GM10248 (cell line): ENCODE data around the gene MAD1L1.

Experiments
- CTCF ChIA-PET: fragments of 300-600 bp; sonication (Branson Sonifier 250); formaldehyde crosslinking; extraction: SDS; loops from one replicate; lab custom pipeline; 2021; ENCODE audit warnings: antibody characterized with exemption; lab: Yijun Ruan, JAX
- POLR2A ChIA-PET: fragments of 350-650 bp; sonication (Branson Sonifier 250); formaldehyde crosslinking; extraction: SDS; loops from one replicate; lab custom pipeline; 2020; ENCODE audit warnings: antibody characterized with exemption; lab: Yijun Ruan, JAX
- DNase-seq: peaks from one replicate; pipeline ENCODE4 v3.0.0; 2012; ENCODE audit errors: extremely low spot score
- TF ChIP-seq, protein P1 (sequence below): IDR thresholded peaks from 2 replicates; pipeline ENCODE4 v1.5.1; 2012; ENCODE audit warnings: mild to moderate bottlenecking, low read depth; ENCODE audit errors: extremely low read depth, missing control alignments, control extremely low read depth

Gene MAD1L1

GRCh38 chr7:1807821-1808600 lies 424.7 kb downstream of the MAD1L1 start:
- ChIA-PET CTCF (no interaction called here), POLR2A (interaction anchor here (0.6 kb wide), 1 partner anchor 31 kb away, joined by 3 read pairs; no protein-coding TSS in a partner anchor)
- no peak for DNase-seq
- TF ChIP-seq, protein P1, sequence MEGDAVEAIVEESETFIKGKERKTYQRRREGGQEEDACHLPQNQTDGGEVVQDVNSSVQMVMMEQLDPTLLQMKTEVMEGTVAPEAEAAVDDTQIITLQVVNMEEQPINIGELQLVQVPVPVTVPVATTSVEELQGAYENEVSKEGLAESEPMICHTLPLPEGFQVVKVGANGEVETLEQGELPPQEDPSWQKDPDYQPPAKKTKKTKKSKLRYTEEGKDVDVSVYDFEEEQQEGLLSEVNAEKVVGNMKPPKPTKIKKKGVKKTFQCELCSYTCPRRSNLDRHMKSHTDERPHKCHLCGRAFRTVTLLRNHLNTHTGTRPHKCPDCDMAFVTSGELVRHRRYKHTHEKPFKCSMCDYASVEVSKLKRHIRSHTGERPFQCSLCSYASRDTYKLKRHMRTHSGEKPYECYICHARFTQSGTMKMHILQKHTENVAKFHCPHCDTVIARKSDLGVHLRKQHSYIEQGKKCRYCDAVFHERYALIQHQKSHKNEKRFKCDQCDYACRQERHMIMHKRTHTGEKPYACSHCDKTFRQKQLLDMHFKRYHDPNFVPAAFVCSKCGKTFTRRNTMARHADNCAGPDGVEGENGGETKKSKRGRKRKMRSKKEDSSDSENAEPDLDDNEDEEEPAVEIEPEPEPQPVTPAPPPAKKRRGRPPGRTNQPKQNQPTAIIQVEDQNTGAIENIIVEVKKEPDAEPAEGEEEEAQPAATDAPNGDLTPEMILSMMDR, result no peak

- TF ChIP-seq, protein P1, result no peak
- DNase-seq, result no peak
- CTCF ChIA-PET, result no interaction called here
- POLR2A ChIA-PET, result no interaction called here
Measured at GRCh38 chr7:1806354-1806753, 426.4 kb downstream of the MAD1L1 start.

DNA sequence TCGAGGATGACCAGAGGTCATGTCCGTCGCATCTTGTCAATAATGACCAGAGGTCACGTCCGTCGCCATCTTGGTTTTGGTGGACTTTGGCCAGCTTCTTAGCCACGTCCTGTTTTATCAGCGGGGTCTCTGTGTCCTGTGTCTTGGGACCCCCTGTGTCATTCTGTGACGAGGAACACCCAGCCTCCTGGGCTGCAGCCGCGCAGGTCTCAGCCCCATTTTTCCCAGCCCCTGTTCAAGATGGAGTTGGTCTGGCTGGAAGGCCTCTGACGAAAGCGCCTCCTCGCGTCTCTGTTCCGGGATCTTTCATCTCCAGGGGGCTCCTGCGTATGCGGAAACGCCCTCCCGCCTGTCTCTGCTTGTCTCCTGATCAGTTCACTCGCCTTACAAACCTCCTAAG lies 428.4 kb downstream of the MAD1L1 start:
- ChIA-PET POLR2A (no interaction called here), CTCF (no interaction called here)
- DNase-seq, result no peak
- TF ChIP-seq, protein P1, result no peak

DNA sequence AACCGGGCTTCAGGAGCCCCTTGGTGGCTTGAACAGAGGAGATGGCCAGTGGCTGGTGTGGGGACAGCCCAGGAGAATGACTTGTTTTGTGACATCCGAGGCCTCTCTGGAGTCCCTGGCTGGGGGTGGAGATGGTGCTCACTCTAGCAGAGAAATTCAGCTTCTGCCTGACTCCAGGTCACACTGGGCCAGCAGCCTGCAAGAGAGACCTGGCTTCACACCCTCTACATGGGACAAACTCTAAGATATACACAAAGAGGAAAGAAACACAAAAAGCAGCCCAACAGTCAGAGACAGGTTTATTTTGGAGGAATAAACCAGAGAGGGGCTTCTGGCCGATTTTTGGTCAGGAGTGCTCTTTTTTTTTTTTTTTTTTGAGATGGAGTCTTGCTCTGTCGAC lies 429.8 kb downstream of the MAD1L1 start:
- CTCF ChIA-PET, result no interaction called here
- DNase-seq, result no peak
- TF ChIP-seq, protein P1, result no peak
- POLR2A ChIA-PET, result no interaction called here

DNA sequence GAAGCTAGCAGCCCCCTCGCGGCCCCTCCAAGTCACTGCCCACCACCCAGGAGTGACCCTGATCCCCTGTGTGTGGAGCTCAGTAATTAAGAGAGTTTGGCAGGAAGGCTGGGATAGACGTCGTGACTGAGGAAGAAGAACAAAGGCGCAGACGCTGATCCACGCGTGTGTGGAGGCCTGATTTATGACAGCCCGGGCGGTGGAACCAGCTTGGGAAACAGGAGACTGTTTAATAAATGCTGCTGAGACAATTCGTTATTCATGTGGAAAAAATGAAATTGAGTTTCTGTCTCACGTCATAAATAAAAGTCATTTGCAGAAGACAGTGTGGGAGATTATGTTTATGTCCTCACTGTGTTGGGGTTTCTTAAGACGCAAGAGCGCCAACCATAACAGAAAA lies 431.8 kb downstream of the MAD1L1 start:
- no peak for DNase-seq
- CTCF ChIA-PET, result no interaction called here
- POLR2A ChIA-PET, result no interaction called here
- TF ChIP-seq, protein P1, result no peak

DNA sequence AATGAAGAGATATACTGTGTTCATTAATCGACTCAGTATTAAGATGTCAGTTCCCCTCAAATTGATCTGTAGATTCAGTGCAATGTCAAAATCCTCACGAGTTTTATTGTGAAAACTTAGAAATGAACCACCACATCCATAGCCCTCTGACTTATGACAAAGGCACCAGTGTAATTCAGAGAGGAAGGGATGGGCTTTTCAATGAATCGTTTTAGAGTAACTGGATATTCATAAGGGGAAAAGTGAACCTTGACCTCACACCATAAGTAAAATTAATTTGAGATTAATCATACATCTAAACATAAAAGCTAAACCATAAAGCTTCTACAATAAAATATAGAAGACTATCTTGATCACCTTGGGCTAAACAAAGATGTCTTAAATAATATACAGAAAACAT lies 434.6 kb downstream of the MAD1L1 start:
- ChIA-PET CTCF (no interaction called here), POLR2A (no interaction called here)
- DNase-seq, result no peak
- TF ChIP-seq, protein P1, result no peak
